Epithelial cell of proximal tubule (primary cell): ENCODE measurements around the gene SLC25A10. TPM values are rescaled to one million over a fixed set of nuclear protein-coding genes. Genes with fewer than 3 reads are reported as not detected.

Source experiments
- DNase-seq: peaks from one replicate; pipeline ENCODE4 v3.0.0-alpha.2; 2011; ENCODE audit warnings: low read depth
- H3K4me3 ChIP-seq: 2 replicates; pipeline ENCODE4 v1.5.1; 2011; ENCODE audit warnings: low read depth, mild to moderate bottlenecking, low read length
- total RNA-seq: library from RNA; depleted of rRNA; stranded (reverse); fragments of >200 nt; gene quantifications from 2 replicates; pipeline ENCODE4 v1.2.3, GENCODE V29; 2015
- TF ChIP-seq, protein P1 (sequence below): conservative IDR thresholded peaks from 2 replicates; pipeline ENCODE4 v1.5.1; 2012; ENCODE audit warnings: low read depth, mild to moderate bottlenecking, low read length

The SLC25A10 gene
- total RNA-seq, 1 donor from 2014 or later = 60.1 TPM

GRCh38 chr17:81700353-81701287 is 11.5 kb upstream of the SLC25A10 start:
- TF ChIP-seq, protein P1, sequence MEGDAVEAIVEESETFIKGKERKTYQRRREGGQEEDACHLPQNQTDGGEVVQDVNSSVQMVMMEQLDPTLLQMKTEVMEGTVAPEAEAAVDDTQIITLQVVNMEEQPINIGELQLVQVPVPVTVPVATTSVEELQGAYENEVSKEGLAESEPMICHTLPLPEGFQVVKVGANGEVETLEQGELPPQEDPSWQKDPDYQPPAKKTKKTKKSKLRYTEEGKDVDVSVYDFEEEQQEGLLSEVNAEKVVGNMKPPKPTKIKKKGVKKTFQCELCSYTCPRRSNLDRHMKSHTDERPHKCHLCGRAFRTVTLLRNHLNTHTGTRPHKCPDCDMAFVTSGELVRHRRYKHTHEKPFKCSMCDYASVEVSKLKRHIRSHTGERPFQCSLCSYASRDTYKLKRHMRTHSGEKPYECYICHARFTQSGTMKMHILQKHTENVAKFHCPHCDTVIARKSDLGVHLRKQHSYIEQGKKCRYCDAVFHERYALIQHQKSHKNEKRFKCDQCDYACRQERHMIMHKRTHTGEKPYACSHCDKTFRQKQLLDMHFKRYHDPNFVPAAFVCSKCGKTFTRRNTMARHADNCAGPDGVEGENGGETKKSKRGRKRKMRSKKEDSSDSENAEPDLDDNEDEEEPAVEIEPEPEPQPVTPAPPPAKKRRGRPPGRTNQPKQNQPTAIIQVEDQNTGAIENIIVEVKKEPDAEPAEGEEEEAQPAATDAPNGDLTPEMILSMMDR = no peak
- H3K4me3 ChIP-seq = no peak overlapping the region
- no peak for DNase-seq

DNA sequence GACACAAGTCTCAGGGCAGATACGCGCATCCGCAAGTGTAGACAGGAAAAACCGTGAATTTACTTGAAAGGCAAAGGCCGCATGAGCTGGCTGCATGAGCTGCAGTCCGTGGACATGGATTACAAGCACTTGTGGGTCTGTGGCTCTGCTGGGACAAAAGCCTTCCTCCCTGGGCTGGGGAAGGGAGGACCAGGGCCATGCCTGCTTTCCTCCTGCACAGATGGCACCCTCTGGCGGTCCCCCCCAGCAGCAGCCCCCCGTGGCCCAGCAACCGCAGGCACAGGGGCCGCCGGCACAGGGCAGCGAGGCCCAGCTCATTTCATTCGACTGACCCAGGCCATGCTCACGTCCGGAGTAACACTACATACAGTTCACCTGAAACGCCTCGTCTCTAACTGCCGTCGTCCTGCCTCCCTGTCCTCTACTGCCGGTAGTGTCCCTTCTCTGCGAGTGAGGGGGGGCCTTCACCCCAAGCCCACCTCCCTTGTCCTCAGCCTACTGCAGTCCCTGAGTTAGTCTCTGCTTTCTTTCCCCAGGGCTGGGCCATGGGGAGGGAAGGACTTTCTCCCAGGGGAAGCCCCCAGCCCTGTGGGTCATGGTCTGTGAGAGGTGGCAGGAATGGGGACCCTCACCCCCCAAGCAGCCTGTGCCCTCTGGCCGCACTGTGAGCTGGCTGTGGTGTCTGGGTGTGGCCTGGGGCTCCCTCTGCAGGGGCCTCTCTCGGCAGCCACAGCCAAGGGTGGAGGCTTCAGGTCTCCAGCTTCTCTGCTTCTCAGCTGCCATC is 10.6 kb upstream of the SLC25A10 start:
- no peak for DNase-seq
- peak overlapping the region; percentile 96 for H3K4me3 ChIP-seq
- TF ChIP-seq, protein P1 = peak; percentile 23

GRCh38 chr17:81702934-81703746 is 8.9 kb upstream of the SLC25A10 start, which contains the start of gene MRPL12:
MRPL12 (plus strand) TSS chr17:81703367; CDS start chr17:81703502, 135 bp downstream.
- TF ChIP-seq, protein P1 = no peak
- no peak for DNase-seq
- H3K4me3 ChIP-seq = peak within 1 kb of the TSS; percentile 96

DNA sequence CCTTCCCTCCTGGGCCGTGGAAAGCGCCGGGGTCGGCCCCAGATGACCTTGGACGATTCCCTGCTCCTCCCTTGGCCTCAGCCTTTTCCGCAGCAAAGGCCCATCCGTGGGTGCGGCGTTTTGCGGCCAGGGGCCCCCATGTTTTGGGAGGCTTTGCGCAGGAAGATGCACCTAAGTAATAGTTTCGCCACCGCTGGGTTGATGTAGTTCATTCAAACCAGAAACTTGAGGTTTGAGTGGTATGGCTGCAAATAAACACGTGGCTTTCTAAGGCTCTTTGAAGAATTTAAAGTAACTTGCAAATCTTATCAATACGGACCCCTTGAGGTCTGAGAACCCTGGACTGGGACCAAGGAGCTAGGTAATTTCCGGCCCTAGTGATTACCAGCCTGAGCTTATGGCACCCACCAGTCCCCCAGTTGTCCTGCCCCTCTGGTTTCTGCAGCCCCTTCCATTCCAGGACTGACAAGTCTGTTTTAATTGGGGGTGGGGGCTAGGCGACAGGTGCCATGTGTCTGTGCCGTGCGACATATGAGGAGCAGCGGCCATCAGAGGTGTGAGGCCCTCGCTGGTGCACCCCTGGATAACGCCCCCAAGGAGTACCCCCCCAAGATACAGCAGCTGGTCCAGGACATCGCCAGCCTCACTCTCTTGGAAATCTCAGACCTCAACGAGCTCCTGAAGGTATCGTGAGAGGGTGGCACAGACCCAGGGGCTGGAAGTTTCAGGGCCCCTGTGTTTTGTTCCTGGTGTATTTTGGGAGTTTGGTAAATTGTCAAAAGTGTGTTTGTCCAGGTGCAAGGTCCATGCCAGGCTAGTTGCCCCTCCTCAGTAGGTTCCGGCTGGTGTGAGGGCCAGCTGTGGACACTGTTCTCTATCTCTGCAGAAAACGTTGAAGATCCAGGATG is 8.1 kb upstream of the SLC25A10 start:
- no peak for DNase-seq
- TF ChIP-seq, protein P1 = no peak
- H3K4me3 ChIP-seq = peak overlapping the region; percentile 96

- DNase-seq = no peak
- H3K4me3 ChIP-seq = no peak overlapping the region
- TF ChIP-seq, protein P1 = no peak
Observed at GRCh38 chr17:81705518-81706231, 6.4 kb upstream of the SLC25A10 start.
